ENCODE measurements around the gene FBXO27. TPM values are rescaled to one million over a fixed set of nuclear protein-coding genes. Genes with fewer than 3 reads are reported as not detected.

FBXO27 gene
- total and polyA plus RNA-seq, 2 of the 8 experiments (the other 6 are each of a cell fraction or from before 2014, with no cell fraction given), result 10.9 to 25.5 TPM

DNA sequence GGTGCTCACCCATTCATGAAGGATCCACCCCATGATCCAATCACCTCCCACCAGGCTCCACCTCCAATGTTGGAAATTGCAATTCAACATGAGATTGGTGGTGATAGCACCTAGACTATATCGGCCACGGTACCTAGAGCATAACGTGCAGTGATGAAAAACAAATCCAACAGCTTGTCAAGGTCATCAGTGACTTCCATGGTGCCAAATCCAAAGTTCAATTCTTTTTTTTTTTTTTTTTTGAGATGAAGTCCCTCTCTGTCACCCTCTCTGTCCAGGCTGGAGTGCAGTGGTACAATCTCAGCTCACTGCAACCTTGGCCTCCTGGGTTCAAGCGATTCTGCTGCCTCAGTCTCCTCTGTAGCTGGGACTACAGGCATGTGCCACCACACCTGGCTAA is 34.8 kb upstream of the FBXO27 start:
- H2BK12ac ChIP-seq (ENCODE audit: low read depth, low read length), result no peak overlapping the region
- TF ChIP-seq TEAD4 (IDR thresholded peaks at IDR 0.05; ENCODE audit: low read depth, low read length), result no peak
- TF ChIP-seq NRF1 (IDR thresholded peaks at IDR 0.05; ENCODE audit: low read depth, low read length), result no peak
- TF ChIP-seq TBP (IDR thresholded peaks at IDR 0.05; ENCODE audit: low read depth, low read length), result no peak
- no peak for TF ChIP-seq ASH2L (IDR thresholded peaks at IDR 0.05; ENCODE audit: low read length)
- TF ChIP-seq PHF8 (conservative IDR thresholded peaks at IDR 0.05; ENCODE audit: low read depth, low read length), result no peak
- TF ChIP-seq CBX8 (IDR thresholded peaks at IDR 0.05; ENCODE audit: borderline replicate concordance, low read depth, low read length), result no peak
- TF ChIP-seq GTF2F1 (IDR thresholded peaks at IDR 0.05; ENCODE audit: borderline replicate concordance, low read depth, low read length), result no peak
- no peak overlapping the region for H3K4me2 ChIP-seq (ENCODE audit: insufficient read depth in 1 of 2, low read depth in 2 of 2, low read length in 2 of 2)
- H3K14ac ChIP-seq (ENCODE audit: insufficient read length), result no peak overlapping the region
- H2BK15ac ChIP-seq (ENCODE audit: low read length), result no peak overlapping the region
- H3K79me2 ChIP-seq (ENCODE audit: control insufficient read depth in 1 of 2, insufficient read depth in 2 of 2, low read length in 2 of 2), result no peaks in the 10 kb centered on the region
- no peaks in the 10 kb centered on the region for H3K36me3 ChIP-seq (ENCODE audit: control insufficient read depth in 2 of 4, insufficient read depth in 4 of 4, low read length in 3 of 4)
- H2AFZ ChIP-seq (ENCODE audit: low read length), result no peak overlapping the region
- H3K9me3 ChIP-seq (ENCODE audit: insufficient read depth in 2 of 2, low read depth in 1 of 2, low read length in 1 of 2), result no peaks in the 10 kb centered on the region
- no peak overlapping the region for H2AK5ac ChIP-seq (ENCODE audit: low read depth, low read length)
- H3K56ac ChIP-seq (replicated peaks; ENCODE audit: insufficient read length, low read depth, low read length), result no peak overlapping the region
- no peaks in the 10 kb centered on the region for H3K27me3 ChIP-seq (replicated peaks in 1 of 4; ENCODE audit: control insufficient read depth in 3 of 4, extremely low read depth in 1 of 4, insufficient read depth in 3 of 4, low read length in 3 of 4)
- no peaks in the 10 kb centered on the region for H4K20me1 ChIP-seq (replicated peaks in 1 of 2; ENCODE audit: control insufficient read depth in 1 of 2, insufficient read depth in 2 of 2, low read length in 2 of 2)
- no peak overlapping the region for H2BK120ac ChIP-seq (replicated peaks; ENCODE audit: low read depth, low read length)
- no peak overlapping the region for H3K4me3 ChIP-seq (ENCODE audit: extremely low read depth in 1 of 4, insufficient read depth in 2 of 4, low read depth in 3 of 4, low read length in 4 of 4)
- POLR2A ChIA-PET (ENCODE audit: partially characterized antibody), result no interaction called here
- no peak overlapping the region for H3K27ac ChIP-seq (ENCODE audit: low read depth, low read length)
- DNase-seq (ENCODE audit: low read depth in 1 of 2, low spot score in 2 of 2) (no peak), FAIRE-seq (no peak)
- CTCF ChIA-PET (ENCODE audit: partially characterized antibody), result interaction anchor here (0.6 to 0.9 kb wide), 3 partner anchors 42 to 246 kb away, joined by 3 to 4 read pairs (median 3); no protein-coding TSS in a partner anchor
- H4K91ac ChIP-seq (replicated peaks; ENCODE audit: insufficient read length, low read length), result no peak overlapping the region
- no peak overlapping the region for H2BK5ac ChIP-seq (ENCODE audit: low read depth, low read length)
- H3K4me1 ChIP-seq (replicated peaks in 1 of 4; ENCODE audit: control insufficient read depth in 3 of 4, insufficient read depth in 4 of 4, low read length in 3 of 4), result no peaks in the 10 kb centered on the region
- no peak overlapping the region for H4K8ac ChIP-seq (ENCODE audit: extremely low read depth, insufficient read depth, low read length)
- WGBS, 2 experiments (ENCODE audit: extremely low coverage in 1 of 2, insufficient coverage in 1 of 2, insufficient read length in 1 of 2, insufficient replicate concordance in 2 of 2, low coverage in 1 of 2, low lambda C conversion rate in 2 of 2, missing lambda C conversion rate in 1 of 2), result 92% methylated on average over 4 of the region's 4 CpGs; no CpG with 5 or more reads in 1 of the 2 experiments
- no peak overlapping the region for H3K18ac ChIP-seq (ENCODE audit: extremely low read depth, low read length)
- H3K23me2 ChIP-seq (ENCODE audit: low read depth, low read length), result no peaks in the 10 kb centered on the region
- no peaks in the 10 kb centered on the region for H3K79me1 ChIP-seq (ENCODE audit: low read depth, low read length)
- H2BK20ac ChIP-seq (ENCODE audit: low read length), result no peak overlapping the region
- no peak overlapping the region for H3K4ac ChIP-seq (replicated peaks; ENCODE audit: insufficient read length, low read depth, low read length)
- no peak overlapping the region for H3K9ac ChIP-seq (replicated peaks in 1 of 4; ENCODE audit: extremely low read depth in 1 of 4, low read depth in 3 of 4, low read length in 3 of 4)
- no peak overlapping the region for H4K5ac ChIP-seq (ENCODE audit: insufficient read length, low read depth, low read length)
- no peak overlapping the region for H3K23ac ChIP-seq (ENCODE audit: insufficient read length)

Measured in H1 (cell line).